Fibroblast of lung (primary cell): ENCODE results near the gene TTC1. TPM values are rescaled to one million over a fixed set of nuclear protein-coding genes. Genes with fewer than 3 reads are reported as not detected.
"Not testable (repeated sequence)": the region's sequence is repeated elsewhere in the genome, so short reads cannot be mapped to it uniquely, and the experiment has no call there.

ENCODE experiments used
- DNase-seq, 2 donors: peaks; one replicate each; pipeline versions ENCODE4 v3.0.0 to v3.0.0-alpha.2; 2010; ENCODE audit warnings: low read depth in 2 of 2
- H2AFZ ChIP-seq: 2 replicates; pipeline ENCODE4 v1.5.1; 2012; ENCODE audit warnings: low read length, control low read depth, inconsistent platforms
- H3K27ac ChIP-seq: 2 replicates; pipeline ENCODE4 v1.5.1; 2011; ENCODE audit warnings: low read length, control low read depth; ENCODE audit not compliant: insufficient read depth
- H3K27me3 ChIP-seq: 2 replicates; pipeline ENCODE4 v1.5.1; 2011; ENCODE audit warnings: mild to moderate bottlenecking, low read length; ENCODE audit not compliant: control insufficient read depth, insufficient read depth
- H3K36me3 ChIP-seq: 2 replicates; pipeline ENCODE4 v1.5.1; 2011; ENCODE audit warnings: low read length; ENCODE audit not compliant: control insufficient read depth, insufficient read depth
- H3K4me1 ChIP-seq: 2 replicates; pipeline ENCODE4 v1.5.1; 2011; ENCODE audit warnings: low read length; ENCODE audit not compliant: control insufficient read depth, insufficient read depth; ENCODE audit errors: extremely low read depth
- H3K4me2 ChIP-seq: 2 replicates; pipeline ENCODE4 v1.5.1; 2011; ENCODE audit warnings: low read length, control low read depth; ENCODE audit not compliant: insufficient read depth; ENCODE audit errors: extremely low read depth
- H3K4me3 ChIP-seq, 4 experiments: fragments of 200-600 bp in 1 of 4; sonication (generic) in 1 of 4; replicated peaks in 1 of 4; 2 replicates each; pipeline ENCODE4 v1.5.1; 2011 to 2016; ENCODE audit warnings: low read length in 4 of 4, low read depth in 3 of 4, mild to moderate bottlenecking in 3 of 4, control low read depth in 2 of 4, inconsistent platforms in 1 of 4, mixed read lengths in 1 of 4; ENCODE audit not compliant: insufficient read depth in 1 of 4; ENCODE audit errors: control extremely low read depth in 1 of 4
- H3K79me2 ChIP-seq: 2 replicates; pipeline ENCODE4 v1.5.1; 2012; ENCODE audit warnings: mild to moderate bottlenecking, low read length, inconsistent platforms; ENCODE audit not compliant: control insufficient read depth, insufficient read depth
- H3K9ac ChIP-seq: 2 replicates; pipeline ENCODE4 v1.5.1; 2011; ENCODE audit warnings: mild to moderate bottlenecking, low read length, control low read depth; ENCODE audit not compliant: insufficient read depth
- H3K9me3 ChIP-seq: 2 replicates; pipeline ENCODE4 v1.5.1; 2012; ENCODE audit warnings: low read depth, low read length; ENCODE audit not compliant: control insufficient read depth, insufficient read depth
- H4K20me1 ChIP-seq: 2 replicates; pipeline ENCODE4 v1.5.1; 2011; ENCODE audit warnings: low read length; ENCODE audit not compliant: control insufficient read depth, insufficient read depth; ENCODE audit errors: extremely low read depth
- EZH2 ChIP-seq: IDR thresholded peaks from 2 replicates; pipeline ENCODE4 v1.5.1; 2012; ENCODE audit warnings: low read length, control low read depth, mild to moderate bottlenecking; ENCODE audit errors: missing control alignments
- polyA plus RNA-seq, 2 donors: library from polyadenylated mRNA; depleted of rRNA in 1 of 2; stranded (reverse) in 1 of 2; unstranded in 1 of 2; fragments of >200 nt; gene quantifications; 2 replicates each; pipeline ENCODE4 v1.2.1, GENCODE V29; 2011 to 2012; ENCODE audit warnings: missing spikeins in 1 of 2
- total RNA-seq: library from RNA; depleted of rRNA; stranded (reverse); fragments of >200 nt; gene quantifications from 2 replicates; pipeline ENCODE4 v1.2.1, GENCODE V29; 2014
- TF ChIP-seq, protein P1 (sequence below), 2 donors: IDR thresholded peaks in 1 of 2; conservative IDR thresholded peaks in 1 of 2; 1 replicate in 1 of 2; 2 replicates in 1 of 2; pipeline ENCODE4 v1.5.1; 2011 to 2012; ENCODE audit warnings: low read length in 2 of 2, control low read depth in 1 of 2, inconsistent platforms in 1 of 2, low read depth in 1 of 2, mild to moderate bottlenecking in 1 of 2

TTC1 gene
- total and polyA plus RNA-seq, 2 donors (not counting 1 experiment from before 2014, with no cell fraction given), result 41.6 to 63.7 TPM

- H3K27ac ChIP-seq, result no peak overlapping the region
- no peak overlapping the region for H3K4me2 ChIP-seq
- no peaks in the 10 kb centered on the region for H3K9me3 ChIP-seq
These were observed 45.0 kb upstream of the TTC1 start for GRCh38 chr5:159963935-159964334.

GRCh38 chr5:159965031-159965837 is 43.7 kb upstream of the TTC1 start:
- no peak for TF ChIP-seq EZH2
- TF ChIP-seq, protein P1, sequence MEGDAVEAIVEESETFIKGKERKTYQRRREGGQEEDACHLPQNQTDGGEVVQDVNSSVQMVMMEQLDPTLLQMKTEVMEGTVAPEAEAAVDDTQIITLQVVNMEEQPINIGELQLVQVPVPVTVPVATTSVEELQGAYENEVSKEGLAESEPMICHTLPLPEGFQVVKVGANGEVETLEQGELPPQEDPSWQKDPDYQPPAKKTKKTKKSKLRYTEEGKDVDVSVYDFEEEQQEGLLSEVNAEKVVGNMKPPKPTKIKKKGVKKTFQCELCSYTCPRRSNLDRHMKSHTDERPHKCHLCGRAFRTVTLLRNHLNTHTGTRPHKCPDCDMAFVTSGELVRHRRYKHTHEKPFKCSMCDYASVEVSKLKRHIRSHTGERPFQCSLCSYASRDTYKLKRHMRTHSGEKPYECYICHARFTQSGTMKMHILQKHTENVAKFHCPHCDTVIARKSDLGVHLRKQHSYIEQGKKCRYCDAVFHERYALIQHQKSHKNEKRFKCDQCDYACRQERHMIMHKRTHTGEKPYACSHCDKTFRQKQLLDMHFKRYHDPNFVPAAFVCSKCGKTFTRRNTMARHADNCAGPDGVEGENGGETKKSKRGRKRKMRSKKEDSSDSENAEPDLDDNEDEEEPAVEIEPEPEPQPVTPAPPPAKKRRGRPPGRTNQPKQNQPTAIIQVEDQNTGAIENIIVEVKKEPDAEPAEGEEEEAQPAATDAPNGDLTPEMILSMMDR (conservative IDR thresholded peaks at IDR 0.05 in 1 of 2, IDR thresholded peaks at IDR 0.05 in 1 of 2; ENCODE audit: low read depth in 1 of 2, low read length in 2 of 2), result peak; percentile 72 to 81
- no peaks in the 10 kb centered on the region for H3K79me2 ChIP-seq
- no peak overlapping the region for H3K27ac ChIP-seq
- no peak overlapping the region for H3K9ac ChIP-seq
- peaks cover under 1% of the 10 kb centered on the region for H3K4me1 ChIP-seq
- H3K4me3 ChIP-seq, result no peak overlapping the region
- no peaks in the 10 kb centered on the region for H3K27me3 ChIP-seq
- H4K20me1 ChIP-seq, result no peaks in the 10 kb centered on the region
- no peaks in the 10 kb centered on the region for H3K36me3 ChIP-seq
- peak overlapping the region; percentile 34 for H2AFZ ChIP-seq
- no peaks in the 10 kb centered on the region for H3K9me3 ChIP-seq
- no peak overlapping the region for H3K4me2 ChIP-seq
- peak; percentile 62 to 67 for DNase-seq

More at GRCh38 chr5:159963935-159964334, 45.0 kb upstream of the TTC1 start:
- H3K79me2 ChIP-seq, result no peaks in the 10 kb centered on the region
- H3K9ac ChIP-seq, result no peak overlapping the region
- H3K36me3 ChIP-seq, result no peaks in the 10 kb centered on the region
- no peaks in the 10 kb centered on the region for H3K4me1 ChIP-seq
- no peak overlapping the region for H3K4me3 ChIP-seq
- no peaks in the 10 kb centered on the region for H3K27me3 ChIP-seq
- no peak overlapping the region for H2AFZ ChIP-seq
- DNase-seq, result no peak
- H4K20me1 ChIP-seq, result no peaks in the 10 kb centered on the region
- TF ChIP-seq, protein P1 (conservative IDR thresholded peaks at IDR 0.05 in 1 of 2, IDR thresholded peaks at IDR 0.05 in 1 of 2; ENCODE audit: low read depth in 1 of 2, low read length in 2 of 2), result no peak
- no peak for TF ChIP-seq EZH2

- H3K9me3 ChIP-seq, H4K20me1 ChIP-seq, H3K4me2 ChIP-seq, H3K4me1 ChIP-seq, H3K4me3 ChIP-seq, H3K79me2 ChIP-seq, H3K27me3 ChIP-seq, H3K36me3 ChIP-seq, H3K9ac ChIP-seq, DNase-seq, H3K27ac ChIP-seq, H2AFZ ChIP-seq: not testable (repeated sequence)
These were observed 43.2 kb upstream of the TTC1 start for GRCh38 chr5:159965838-159966128.
